ENCODE measurements around the gene PPID. TPM values are rescaled to one million over a fixed set of nuclear protein-coding genes. Genes with fewer than 3 reads are reported as not detected.

The PPID gene
- total and polyA plus RNA-seq, 9 of the 15 experiments (the other 6 are each of a cell fraction or from before 2014, with no cell fraction given): 46.5 to 160 (median 98.6) TPM

GRCh38 chr4:158670975-158671664, 52.1 kb downstream of the PPID start:
- in situ Hi-C loops (cut with MboI) (no loop called here), intact Hi-C loops (cut with micrococcal nuclease) (loop anchor here (5.0 kb wide), 1 partner anchor 96 kb away; the partner anchor contains the start of gene FNIP2)
- Histone ChIP-seq H3K27me3 (ENCODE audit: control insufficient read depth in 2 of 2, insufficient read depth in 2 of 2, low read length in 2 of 2) (no peaks in the 10 kb centered on the region), H3K9me3 (replicated peaks; ENCODE audit: control insufficient read depth, insufficient read depth, low read depth, low read length) (no peaks in the 10 kb centered on the region), H4K20me1 (replicated peaks; ENCODE audit: control insufficient read depth, insufficient read depth, low read length) (no peaks in the 10 kb centered on the region), H3K4me1 (replicated peaks in 1 of 2; ENCODE audit: control insufficient read depth in 2 of 2, insufficient read depth in 2 of 2, low read length in 2 of 2) (peaks cover 9 to 16% of the 10 kb centered on the region in 2 experiments; a peak in 4 of 5 replicates), H3K36me3 (ENCODE audit: control insufficient read depth, insufficient read depth, low read length) (peaks cover 10% of the 10 kb centered on the region; the same call in 2 of the 3 replicates), H2AFZ (ENCODE audit: low read depth, low read length) (peak overlapping the region; percentile 95), H3K79me2 (ENCODE audit: control insufficient read depth, insufficient read depth, low read length) (peaks cover 38% of the 10 kb centered on the region), H3K9me1 (ENCODE audit: control insufficient read depth, insufficient read depth, low read length) (no peaks in the 10 kb centered on the region), H3K9ac (ENCODE audit: insufficient read depth in 1 of 2, low read depth in 2 of 2, low read length in 2 of 2) (peak overlapping the region; percentile 74 to 96), H3K4me2 (ENCODE audit: insufficient read depth, low read length) (peak overlapping the region; percentile 91), H3K4me3 (peak overlapping the region; percentile 92), H3K27ac (ENCODE audit: extremely low read depth, low read depth, low read length) (peak overlapping the region; percentile 81)
- BruUV-seq (replicated peaks): TSS peak; percentile 44
- under 1% methylated on average over 27 of the region's 35 CpGs for WGBS (ENCODE audit: insufficient coverage, low coverage, missing lambda C conversion rate)
- FAIRE-seq: peak; percentile 65
- peak; percentile 28 to 73 (median 36) for DNase-seq (ENCODE audit: extremely low read depth in 1 of 4, low spot score in 3 of 4)
- POLR2A ChIA-PET: interaction anchor here (0.6 to 0.7 kb wide), 2 partner anchors 491 to 536 kb away, joined by 3 read pairs; no protein-coding TSS in a partner anchor
- peak; percentile 45 for ATAC-seq
- CTCF ChIA-PET (ENCODE audit: low intra/inter-chr PET ratio): no interaction called here
- no peak for TF ChIP-seq CLOCK (CRISPR knock-in tag; IDR thresholded peaks at IDR 0.05; ENCODE audit: borderline replicate concordance)
- peak; percentile 7; the same call in 1 of the 2 replicates for TF ChIP-seq ZNF263 (CRISPR knock-in tag; IDR thresholded peaks at IDR 0.05; ENCODE audit: borderline replicate concordance)
- no peak for TF ChIP-seq ZNF121 (CRISPR knock-in tag; conservative IDR thresholded peaks at IDR 0.05)
- 0 out of 2 replicates have a peak, but pooled peaks have one; percentile 64 for TF ChIP-seq RBM14 (IDR thresholded peaks at IDR 0.05; ENCODE audit: borderline replicate concordance, insufficient read depth, low read depth, low read length)
- TF ChIP-seq NFIC (IDR thresholded peaks at IDR 0.05): peak; percentile 91
- TF ChIP-seq YBX1 (IDR thresholded peaks at IDR 0.05): no peak
- TF ChIP-seq MNT (conservative IDR thresholded peaks at IDR 0.05): peak; percentile 48 to 70; a peak in 2 of 4 replicates
- no peak for TF ChIP-seq ZSCAN29 (IDR thresholded peaks at IDR 0.05)
- peak; percentile 47; the same call in 1 of the 2 replicates for TF ChIP-seq NR1H2 (CRISPR knock-in tag; IDR thresholded peaks at IDR 0.05)
- 0 out of 2 replicates have a peak, but pooled peaks have one; percentile 32 for TF ChIP-seq LEF1 (IDR thresholded peaks at IDR 0.05)
